Measurements from ENCODE around the gene CACNG3. TPM values are rescaled to one million over a fixed set of nuclear protein-coding genes. Genes with fewer than 3 reads are reported as not detected.
A peak's percentile ranks its signal among the peaks of the same experiment; 100 is the strongest.

The CACNG3 gene
- total RNA-seq, 1 donor from 2014 or later, result not detected

GRCh38 chr16:24262816-24263215, 6.7 kb downstream of the CACNG3 start:
- FAIRE-seq, result no peak
- Histone ChIP-seq H3K27me3 (ENCODE audit: control insufficient read depth, insufficient read depth, low read length) (no peaks in the 10 kb centered on the region), H3K4me3 (ENCODE audit: low read depth, low read length) (no peak overlapping the region), H3K36me3 (ENCODE audit: control insufficient read depth, insufficient read depth, low read length) (no peaks in the 10 kb centered on the region)
- TF ChIP-seq, protein P1, sequence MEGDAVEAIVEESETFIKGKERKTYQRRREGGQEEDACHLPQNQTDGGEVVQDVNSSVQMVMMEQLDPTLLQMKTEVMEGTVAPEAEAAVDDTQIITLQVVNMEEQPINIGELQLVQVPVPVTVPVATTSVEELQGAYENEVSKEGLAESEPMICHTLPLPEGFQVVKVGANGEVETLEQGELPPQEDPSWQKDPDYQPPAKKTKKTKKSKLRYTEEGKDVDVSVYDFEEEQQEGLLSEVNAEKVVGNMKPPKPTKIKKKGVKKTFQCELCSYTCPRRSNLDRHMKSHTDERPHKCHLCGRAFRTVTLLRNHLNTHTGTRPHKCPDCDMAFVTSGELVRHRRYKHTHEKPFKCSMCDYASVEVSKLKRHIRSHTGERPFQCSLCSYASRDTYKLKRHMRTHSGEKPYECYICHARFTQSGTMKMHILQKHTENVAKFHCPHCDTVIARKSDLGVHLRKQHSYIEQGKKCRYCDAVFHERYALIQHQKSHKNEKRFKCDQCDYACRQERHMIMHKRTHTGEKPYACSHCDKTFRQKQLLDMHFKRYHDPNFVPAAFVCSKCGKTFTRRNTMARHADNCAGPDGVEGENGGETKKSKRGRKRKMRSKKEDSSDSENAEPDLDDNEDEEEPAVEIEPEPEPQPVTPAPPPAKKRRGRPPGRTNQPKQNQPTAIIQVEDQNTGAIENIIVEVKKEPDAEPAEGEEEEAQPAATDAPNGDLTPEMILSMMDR (IDR thresholded peaks at IDR 0.05; ENCODE audit: insufficient read depth, low read length, severe bottlenecking), result no peak
- DNase-seq (ENCODE audit: low read depth), result no peak

- Histone ChIP-seq H3K4me3 (ENCODE audit: low read depth, low read length) (no peak overlapping the region), H3K27me3 (ENCODE audit: control insufficient read depth, insufficient read depth, low read length) (no peaks in the 10 kb centered on the region), H3K36me3 (ENCODE audit: control insufficient read depth, insufficient read depth, low read length) (no peaks in the 10 kb centered on the region)
- DNase-seq (ENCODE audit: low read depth) (no peak), FAIRE-seq (no peak)
- TF ChIP-seq, protein P1 (IDR thresholded peaks at IDR 0.05; ENCODE audit: insufficient read depth, low read length, severe bottlenecking), result no peak
Observed at GRCh38 chr16:24270721-24271442, 14.7 kb downstream of the CACNG3 start.

DNA sequence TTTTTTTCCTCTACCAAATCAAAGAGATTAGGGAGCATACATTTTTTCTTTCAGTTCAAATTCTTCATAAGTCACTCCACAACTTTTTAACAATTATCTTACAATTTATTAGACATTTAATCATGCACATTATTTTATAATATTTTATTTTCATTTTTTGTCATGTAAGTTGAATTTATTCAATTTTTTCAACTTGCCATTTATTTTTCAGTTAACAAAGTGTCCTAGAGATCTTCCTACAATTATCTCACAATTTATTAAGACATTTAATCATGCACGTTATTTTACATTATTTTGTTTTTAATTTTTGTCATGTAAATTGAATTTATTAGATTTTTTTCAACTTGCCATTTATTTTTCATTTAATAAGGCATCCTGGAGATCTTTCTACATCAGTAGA, 16.2 kb downstream of the CACNG3 start:
- FAIRE-seq (no peak), DNase-seq (ENCODE audit: low read depth) (no peak)

DNA sequence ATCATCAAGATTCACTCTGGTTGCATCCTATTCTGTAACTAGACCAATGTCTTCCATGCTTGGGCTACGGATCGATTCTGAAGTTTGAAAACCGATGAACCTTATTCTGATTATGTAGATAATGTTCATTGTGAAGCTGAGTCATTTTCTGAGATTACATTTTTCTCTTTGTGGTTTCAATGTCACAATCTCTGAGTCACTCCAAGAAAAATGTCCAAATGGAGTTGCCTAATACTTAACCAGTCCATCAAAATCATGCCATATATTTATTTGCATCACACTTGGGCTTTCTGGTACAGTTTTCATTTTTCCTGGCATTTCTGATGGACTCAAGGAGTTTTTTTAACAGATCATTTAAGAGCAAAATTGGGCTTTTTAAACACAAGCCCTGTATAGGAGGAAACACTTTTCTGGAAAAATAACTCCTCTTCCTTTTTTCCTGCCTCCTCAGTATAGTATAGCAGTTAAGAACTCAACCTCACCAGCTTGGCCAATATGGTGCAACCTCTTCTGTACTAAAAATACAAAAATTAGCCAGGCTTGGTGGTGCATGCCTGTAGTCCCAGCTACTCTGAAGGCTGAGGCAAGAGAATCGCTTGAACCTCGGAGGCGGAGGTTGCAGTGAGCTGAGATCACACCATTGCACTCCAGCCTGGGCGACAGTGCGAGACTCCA, 17.5 kb downstream of the CACNG3 start:
- FAIRE-seq (no peak), DNase-seq (ENCODE audit: low read depth) (peak; percentile 35)
- no peaks in the 10 kb centered on the region for H3K36me3 ChIP-seq (ENCODE audit: control insufficient read depth, insufficient read depth, low read length)
- TF ChIP-seq, protein P1 (IDR thresholded peaks at IDR 0.05; ENCODE audit: insufficient read depth, low read length, severe bottlenecking), result no peak
- no peaks in the 10 kb centered on the region for H3K27me3 ChIP-seq (ENCODE audit: control insufficient read depth, insufficient read depth, low read length)
- no peak overlapping the region for H3K4me3 ChIP-seq (ENCODE audit: low read depth, low read length)

More for the DNA sequence above, 16.2 kb downstream of the CACNG3 start:
- H3K4me3 ChIP-seq (ENCODE audit: low read depth, low read length), result no peak overlapping the region
- H3K36me3 ChIP-seq (ENCODE audit: control insufficient read depth, insufficient read depth, low read length), result no peaks in the 10 kb centered on the region
- H3K27me3 ChIP-seq (ENCODE audit: control insufficient read depth, insufficient read depth, low read length), result no peaks in the 10 kb centered on the region
- TF ChIP-seq, protein P1 (IDR thresholded peaks at IDR 0.05; ENCODE audit: insufficient read depth, low read length, severe bottlenecking), result no peak

DNA sequence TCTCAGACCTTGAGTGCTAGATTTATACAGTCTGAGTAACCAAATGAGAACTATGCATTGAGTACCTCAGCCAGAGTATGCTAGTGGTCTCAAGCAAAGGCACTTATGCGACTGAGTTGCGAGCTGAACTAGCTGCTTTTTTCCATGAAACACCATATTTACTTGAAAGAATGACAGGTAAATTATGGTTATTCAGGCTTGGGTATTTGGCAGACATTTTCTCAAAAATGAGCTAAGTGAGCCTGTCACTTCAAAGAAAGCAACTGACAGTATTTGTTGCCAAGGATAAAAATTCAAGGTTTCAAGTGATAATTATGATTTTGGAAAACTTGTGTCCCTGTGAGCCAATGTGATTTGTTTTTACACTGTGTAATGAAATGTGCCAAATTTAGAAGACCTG, 19.3 kb downstream of the CACNG3 start:
- Histone ChIP-seq H3K36me3 (ENCODE audit: control insufficient read depth, insufficient read depth, low read length) (no peaks in the 10 kb centered on the region), H3K4me3 (ENCODE audit: low read depth, low read length) (no peak overlapping the region), H3K27me3 (ENCODE audit: control insufficient read depth, insufficient read depth, low read length) (no peaks in the 10 kb centered on the region)
- FAIRE-seq (no peak), DNase-seq (ENCODE audit: low read depth) (no peak)
- TF ChIP-seq, protein P1 (IDR thresholded peaks at IDR 0.05; ENCODE audit: insufficient read depth, low read length, severe bottlenecking), result no peak
